Ovary (tissue), 9 donors: ENCODE measurements around the gene ABCG1. TPM values are rescaled to one million over a fixed set of nuclear protein-coding genes. Genes with fewer than 3 reads are reported as not detected.
A peak's percentile ranks its signal among the peaks of the same experiment; 100 is the strongest.

Experiments
- DNase-seq, 5 donors: peaks; one replicate each; pipeline ENCODE4 v3.0.0-alpha.2; 2019 to 2020
- H3K27ac ChIP-seq, 2 donors: fragments of 200-600 bp; one replicate each; pipeline versions ENCODE4 v1.5.1 to v1.8.0; 2019 to 2022
- H3K27me3 ChIP-seq: fragments of 200-600 bp; one replicate; pipeline ENCODE4 v1.8.0; 2022
- H3K36me3 ChIP-seq: fragments of 200-600 bp; sonication (generic); one replicate; pipeline ENCODE4 v1.5.1; 2019
- H3K4me1 ChIP-seq: one replicate; pipeline ENCODE4 v1.8.1; 2013; ENCODE audit warnings: mild to moderate bottlenecking, moderate library complexity; ENCODE audit not compliant: insufficient read depth
- H3K4me3 ChIP-seq: fragments of 200-600 bp; sonication (generic); one replicate; pipeline ENCODE4 v1.5.1; 2017
- H3K9me3 ChIP-seq, 2 donors: fragments of 200-600 bp in 1 of 2; sonication (generic) in 1 of 2; one replicate each; pipeline versions ENCODE4 v1.5.1 to v1.8.1; 2013 to 2019; ENCODE audit warnings: mild to moderate bottlenecking in 1 of 2, moderate library complexity in 1 of 2
- EP300 ChIP-seq: sonication (generic); formaldehyde crosslinking; IDR thresholded peaks from one replicate; pipeline ENCODE4 v1.6.1; 2017; ENCODE audit warnings: antibody characterized with exemption
- POLR2A ChIP-seq: fragments of 450-650 bp; IDR thresholded peaks from one replicate; pipeline ENCODE4 v1.6.1; 2017; ENCODE audit warnings: antibody characterized with exemption, mild to moderate bottlenecking, moderate library complexity
- WGBS, 3 donors: extraction: QIAGEN DNeasy Blood & Tissue Kit in 1 of 3; methylation state at CpG; one replicate each; pipeline versions ENCODE4 v1.1.5 to v1.1.7; 2013 to 2017; 5-methylcytosine and 5-hydroxymethylcytosine counted together
- intact Hi-C, 4 donors: fragments of 100-400 bp; cut with DNase I; formaldehyde crosslinking; loops; one replicate each; pipeline versions ENCODE4 v1.11.0 to v1.15.1; 2022 to 2023
- polyA plus RNA-seq, 2 donors: library from polyadenylated mRNA; stranded (reverse); fragments of 200-250 nt in 1 of 2; fragments of 350-450 nt in 1 of 2; fragmentation: Illumina TruSeq in 1 of 2; extraction: RNeasy Lipid Tissue Mini Kit (QIAGEN cat#74804) in 1 of 2; gene quantifications; one replicate each; pipeline ENCODE4 v1.2.3, GENCODE V29; 2013 to 2014
- total RNA-seq, 7 donors: library from RNA; depleted of rRNA in 2 of 7; stranded (reverse); fragments of >200 nt in 2 of 7; fragmentation: NEBNext Ultra II Directional in 3 of 7; extraction: Animal tissue kit (Norgen Biotek cat#: 25700) in 3 of 7; gene quantifications; one replicate each; pipeline versions ENCODE4 v1.1.0 to v1.2.4, GENCODE V29; 2016 to 2023
- TF ChIP-seq, protein P1 (sequence below), 3 donors: fragments of 450-650 bp in 2 of 3; fragments of 200-600 bp in 1 of 3; IDR thresholded peaks; one replicate each; pipeline versions ENCODE4 v1.5.1 to v1.8.0; 2016 to 2022; ENCODE audit warnings: antibody characterized with exemption in 3 of 3, mild to moderate bottlenecking in 1 of 3
- donor health status: DM: no; HTN: no; CAD: no; lungs with moderate emphysema.
- donor health status: DM: no; HTN: no; CAD: no.
- donor health status: Bipolar disorder and iron deficiency.
- donor health status: DM: yes; HTN: yes; CAD: no.
- donor health status: DM: no; HTN: no; CAD: no.
- donor health status: DM: yes; HTN: yes; CAD: no.

The ABCG1 gene
- total and polyA plus RNA-seq, 9 donors = 4.3 to 14.9 (median 5.8) TPM

DNA sequence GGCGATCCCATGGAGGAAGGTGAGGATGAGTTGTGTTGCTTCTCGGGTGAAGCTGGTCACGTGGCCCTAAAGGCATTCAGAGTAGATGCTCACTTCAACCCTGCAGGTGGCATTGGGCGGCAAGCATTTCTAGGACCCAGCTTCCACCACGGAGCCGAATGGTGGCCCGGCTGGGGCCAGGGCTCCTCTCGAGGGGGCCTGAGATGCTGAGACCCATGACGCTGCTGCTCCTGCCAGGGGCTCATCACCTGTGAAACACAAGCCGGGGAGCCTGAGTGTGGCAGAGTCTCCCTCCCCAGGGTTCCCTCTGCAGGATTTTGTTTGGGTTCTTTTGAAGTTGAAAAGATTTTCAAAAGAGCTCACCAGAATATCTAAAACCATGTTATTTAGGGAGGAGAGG is 41.2 kb downstream of the ABCG1 start:
- H3K9me3 ChIP-seq = no peaks in the 10 kb centered on the region
- 88 to 94% (median 94%) methylated on average over 10 of the region's 10 CpGs for WGBS, 3 donors
- intact Hi-C loops = loop anchor here in 3 of 4 donors (5.0 to 10.0 kb wide), 2 partner anchors 113 to 115 kb away; no protein-coding TSS in a partner anchor
- no peak overlapping the region for H3K4me3 ChIP-seq
- TF ChIP-seq, protein P1, sequence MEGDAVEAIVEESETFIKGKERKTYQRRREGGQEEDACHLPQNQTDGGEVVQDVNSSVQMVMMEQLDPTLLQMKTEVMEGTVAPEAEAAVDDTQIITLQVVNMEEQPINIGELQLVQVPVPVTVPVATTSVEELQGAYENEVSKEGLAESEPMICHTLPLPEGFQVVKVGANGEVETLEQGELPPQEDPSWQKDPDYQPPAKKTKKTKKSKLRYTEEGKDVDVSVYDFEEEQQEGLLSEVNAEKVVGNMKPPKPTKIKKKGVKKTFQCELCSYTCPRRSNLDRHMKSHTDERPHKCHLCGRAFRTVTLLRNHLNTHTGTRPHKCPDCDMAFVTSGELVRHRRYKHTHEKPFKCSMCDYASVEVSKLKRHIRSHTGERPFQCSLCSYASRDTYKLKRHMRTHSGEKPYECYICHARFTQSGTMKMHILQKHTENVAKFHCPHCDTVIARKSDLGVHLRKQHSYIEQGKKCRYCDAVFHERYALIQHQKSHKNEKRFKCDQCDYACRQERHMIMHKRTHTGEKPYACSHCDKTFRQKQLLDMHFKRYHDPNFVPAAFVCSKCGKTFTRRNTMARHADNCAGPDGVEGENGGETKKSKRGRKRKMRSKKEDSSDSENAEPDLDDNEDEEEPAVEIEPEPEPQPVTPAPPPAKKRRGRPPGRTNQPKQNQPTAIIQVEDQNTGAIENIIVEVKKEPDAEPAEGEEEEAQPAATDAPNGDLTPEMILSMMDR (IDR thresholded peaks at IDR 0.05) = no peak
- no peak for TF ChIP-seq POLR2A
- no peak for TF ChIP-seq EP300
- H3K36me3 ChIP-seq = no peaks in the 10 kb centered on the region
- DNase-seq = no peak
- H3K4me1 ChIP-seq = peaks cover 3% of the 10 kb centered on the region
- H3K27me3 ChIP-seq = no peaks in the 10 kb centered on the region
- no peak overlapping the region for H3K27ac ChIP-seq

DNA sequence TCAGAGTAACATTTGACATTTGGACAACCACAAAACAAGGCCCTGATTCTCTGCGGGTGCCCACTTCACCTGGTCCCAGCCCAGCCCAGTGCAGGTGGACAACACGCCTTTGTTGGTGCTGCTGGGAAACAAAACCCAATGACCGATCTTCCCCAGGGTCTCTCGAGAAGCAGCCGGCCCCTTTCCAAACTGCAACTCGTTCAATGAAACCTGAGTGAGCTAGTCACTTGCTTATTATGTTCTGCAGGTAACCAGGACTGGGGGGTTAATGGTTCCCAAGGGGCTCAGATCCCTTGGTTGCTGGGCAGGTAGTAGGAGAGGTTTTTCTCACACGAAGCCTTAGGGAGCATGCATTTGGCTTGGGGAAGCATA is 42.9 kb downstream of the ABCG1 start:
- Histone ChIP-seq H3K27ac (no peak overlapping the region), H3K36me3 (no peaks in the 10 kb centered on the region), H3K4me1 (peaks cover 3% of the 10 kb centered on the region), H3K4me3 (no peak overlapping the region), H3K9me3 (no peaks in the 10 kb centered on the region), H3K27me3 (no peaks in the 10 kb centered on the region)
- WGBS, 3 donors = 82 to 85% (median 82%) methylated on average over 7 of the region's 7 CpGs
- no peak for DNase-seq
- intact Hi-C loops = loop anchor here in 3 of 4 donors (5.0 to 10.0 kb wide), 2 partner anchors 115 to 117 kb away; no protein-coding TSS in a partner anchor
- TF ChIP-seq, protein P1 (IDR thresholded peaks at IDR 0.05) = no peak
- TF ChIP-seq EP300 (no peak), POLR2A (no peak)

DNA sequence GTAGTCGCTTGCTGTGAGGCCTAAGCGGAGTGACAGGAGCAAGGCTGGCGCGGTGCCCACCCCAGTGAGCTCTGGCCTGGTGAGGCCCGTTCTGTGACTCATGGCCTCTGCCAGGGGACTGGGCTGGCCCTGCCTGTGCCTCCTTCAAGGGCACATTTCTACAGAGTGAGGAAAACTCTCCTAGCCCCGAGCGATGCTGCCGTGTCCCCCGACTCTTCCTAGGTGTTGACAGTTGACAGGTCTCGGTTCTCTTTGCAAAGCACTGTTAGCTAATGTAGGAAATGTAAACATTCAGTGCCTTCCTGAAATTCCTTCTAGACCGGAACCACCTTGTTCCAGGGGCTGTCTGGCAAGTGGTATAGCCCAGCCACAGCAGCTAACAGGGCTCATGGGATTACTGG is 43.9 kb downstream of the ABCG1 start:
- no peak overlapping the region for H3K4me3 ChIP-seq
- WGBS, 3 donors = 73 to 84% (median 80%) methylated on average over 11 of the region's 11 CpGs
- H3K27me3 ChIP-seq = no peaks in the 10 kb centered on the region
- intact Hi-C loops = loop anchor here in 3 of 4 donors (5.0 to 10.0 kb wide), 2 partner anchors 116 to 118 kb away; no protein-coding TSS in a partner anchor
- no peaks in the 10 kb centered on the region for H3K9me3 ChIP-seq
- TF ChIP-seq, protein P1 (IDR thresholded peaks at IDR 0.05) = no peak
- TF ChIP-seq POLR2A (no peak), EP300 (no peak)
- peak in 4 of 5 donors; percentile 31 to 57 (median 41) for DNase-seq
- H3K4me1 ChIP-seq = no peaks in the 10 kb centered on the region
- H3K36me3 ChIP-seq = no peaks in the 10 kb centered on the region
- no peak overlapping the region for H3K27ac ChIP-seq

DNA sequence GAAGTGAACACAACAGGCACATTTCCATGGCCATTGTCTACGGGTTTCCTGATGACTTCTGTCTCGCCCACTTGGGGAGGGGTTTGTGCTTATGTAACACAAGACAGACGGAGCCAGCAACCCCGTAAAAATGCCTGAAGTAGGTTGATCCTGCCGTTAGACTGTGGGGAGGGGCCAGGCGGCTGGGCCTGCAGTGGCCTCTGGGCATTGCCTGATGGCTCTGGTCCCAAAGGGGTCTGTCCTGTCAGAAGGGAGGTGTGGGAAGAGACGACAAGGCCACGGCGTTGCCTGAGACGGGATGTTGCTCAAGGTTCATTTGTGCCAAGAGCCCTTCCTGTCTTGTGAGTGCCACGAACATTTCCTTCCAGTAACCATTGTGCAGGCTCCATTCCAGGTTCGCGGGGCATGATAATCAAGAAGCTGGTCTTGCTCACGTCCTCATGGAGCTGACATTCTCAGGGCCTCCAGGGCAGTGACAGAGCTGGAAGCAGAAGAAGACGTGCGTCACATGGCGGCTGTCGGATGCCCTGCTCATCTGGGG is 44.7 kb downstream of the ABCG1 start:
- intact Hi-C loops = loop anchor here in 3 of 4 donors (5.0 to 10.0 kb wide), 2 partner anchors 116 to 119 kb away; no protein-coding TSS in a partner anchor
- H3K4me1 ChIP-seq = no peaks in the 10 kb centered on the region

More for the DNA sequence above, 44.7 kb downstream of the ABCG1 start:
- H3K9me3 ChIP-seq = no peaks in the 10 kb centered on the region
- peak in 1 of 5 donors; percentile 23 for DNase-seq
- no peaks in the 10 kb centered on the region for H3K36me3 ChIP-seq
- no peak for TF ChIP-seq EP300
- TF ChIP-seq, protein P1 (IDR thresholded peaks at IDR 0.05) = no peak
- no peak for TF ChIP-seq POLR2A
- no peak overlapping the region for H3K4me3 ChIP-seq
- no peak overlapping the region for H3K27ac ChIP-seq
- 67 to 75% (median 72%) methylated on average over 18 of the region's 18 CpGs for WGBS, 3 donors
- no peaks in the 10 kb centered on the region for H3K27me3 ChIP-seq
